ENCODE measurements around the gene SPRYD3.

The SPRYD3 gene

GRCh38 chr12:53074999-53075370, 4.2 kb downstream of the SPRYD3 start:
- Histone ChIP-seq H4K8ac (ENCODE audit: low read length) (no peak overlapping the region), H3K18ac (ENCODE audit: low read depth in 1 of 2, low read length in 2 of 2) (no peak overlapping the region), H3K23ac (ENCODE audit: low read length in 2 of 2) (no peak overlapping the region), H4K91ac (ENCODE audit: low read length) (no peak overlapping the region), H3K14ac (ENCODE audit: low read length in 2 of 2) (no peak overlapping the region), H3K4ac (ENCODE audit: low read depth in 1 of 2, low read length in 2 of 2) (no peak overlapping the region), H3K9ac (ENCODE audit: low read length) (no peak overlapping the region), H2BK12ac (ENCODE audit: low read length in 2 of 2) (no peak overlapping the region), H2BK5ac (ENCODE audit: low read depth, low read length, poor library complexity, severe bottlenecking) (no peak overlapping the region), H3K4me1 (ENCODE audit: control insufficient read depth, insufficient read depth, low read depth, low read length) (peaks cover 15% of the 10 kb centered on the region), H3K27me3 (ENCODE audit: control insufficient read depth in 1 of 2, insufficient read depth in 1 of 2, low read length in 2 of 2) (no peaks in the 10 kb centered on the region), H2BK120ac (ENCODE audit: low read depth, low read length) (no peak overlapping the region), H3K36me3 (ENCODE audit: control insufficient read depth in 1 of 2, insufficient read depth in 2 of 2, low read depth in 1 of 2, low read length in 2 of 2) (peaks cover 45 to 47% of the 10 kb centered on the region in 2 experiments), H3K79me1 (replicated peaks; ENCODE audit: low read length, poor library complexity, severe bottlenecking) (peaks cover 37% of the 10 kb centered on the region), H2AFZ (ENCODE audit: low read depth, low read length) (no peak overlapping the region), H2BK15ac (ENCODE audit: low read depth, poor library complexity, severe bottlenecking) (no peak overlapping the region), H2AK5ac (ENCODE audit: low read length, severe bottlenecking) (no peak overlapping the region), H3K4me2 (ENCODE audit: low read length, poor library complexity, severe bottlenecking) (no peak overlapping the region), H3K27ac (ENCODE audit: low read length, poor library complexity, severe bottlenecking) (no peak overlapping the region), H3K9me3 (ENCODE audit: control insufficient read depth, low read length) (no peaks in the 10 kb centered on the region), H3K4me3 (ENCODE audit: insufficient read depth in 1 of 2, low read depth in 1 of 2, low read length in 2 of 2) (no peak overlapping the region)
- no peak for DNase-seq
- WGBS = 96% methylated on average over 3 of the region's 3 CpGs

DNA sequence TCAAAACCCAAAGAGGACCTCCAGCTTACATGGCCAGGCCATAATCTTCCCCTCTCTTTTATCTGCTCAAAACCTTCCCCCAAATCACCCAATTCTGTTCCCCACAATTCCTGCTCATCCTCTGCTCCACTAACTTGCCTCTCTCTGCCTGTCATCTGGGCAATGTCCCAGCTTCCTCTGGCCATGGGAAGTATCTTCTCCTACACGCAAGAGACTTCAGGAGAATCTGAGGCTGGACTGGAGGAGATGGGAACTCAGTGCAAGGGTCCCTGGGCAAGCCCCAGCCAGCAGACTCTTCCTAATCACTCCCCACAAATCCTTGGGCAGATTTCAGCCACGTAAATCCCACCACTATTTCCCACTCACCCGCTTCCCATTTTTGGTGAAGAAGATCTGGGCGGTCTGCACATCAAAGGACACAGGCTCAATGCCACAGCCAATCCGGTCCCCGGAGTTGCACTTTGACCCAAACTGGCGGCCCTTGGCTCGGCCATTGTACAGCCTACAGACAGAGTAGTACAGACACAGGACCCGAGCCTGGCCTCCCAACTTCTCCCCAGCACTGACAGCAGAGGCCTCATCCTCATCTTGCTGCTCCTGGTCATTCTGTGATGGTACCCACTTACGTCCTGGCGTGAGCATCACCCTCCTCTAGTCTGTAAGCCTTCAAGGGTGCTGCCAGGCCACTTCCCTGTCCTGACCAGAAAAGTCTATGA, 4.7 kb downstream of the SPRYD3 start:
- H2BK15ac ChIP-seq (ENCODE audit: low read depth, poor library complexity, severe bottlenecking) = no peak overlapping the region
- no peaks in the 10 kb centered on the region for H3K9me3 ChIP-seq (ENCODE audit: control insufficient read depth, low read length)
- 98% methylated on average over 11 of the region's 11 CpGs for WGBS
- DNase-seq = no peak
- no peak overlapping the region for H2BK5ac ChIP-seq (ENCODE audit: low read depth, low read length, poor library complexity, severe bottlenecking)
- no peaks in the 10 kb centered on the region for H3K27me3 ChIP-seq (ENCODE audit: control insufficient read depth in 1 of 2, insufficient read depth in 1 of 2, low read length in 2 of 2)
- H4K8ac ChIP-seq (ENCODE audit: low read length) = no peak overlapping the region
- no peak overlapping the region for H3K14ac ChIP-seq (ENCODE audit: low read length in 2 of 2)
- peaks cover 15% of the 10 kb centered on the region for H3K4me1 ChIP-seq (ENCODE audit: control insufficient read depth, insufficient read depth, low read depth, low read length)
- no peak overlapping the region for H3K4me2 ChIP-seq (ENCODE audit: low read length, poor library complexity, severe bottlenecking)
- no peak overlapping the region for H2AFZ ChIP-seq (ENCODE audit: low read depth, low read length)
- no peak overlapping the region for H2BK120ac ChIP-seq (ENCODE audit: low read depth, low read length)
- peaks cover 47 to 50% of the 10 kb centered on the region in 2 experiments for H3K36me3 ChIP-seq (ENCODE audit: control insufficient read depth in 1 of 2, insufficient read depth in 2 of 2, low read depth in 1 of 2, low read length in 2 of 2)
- H4K91ac ChIP-seq (ENCODE audit: low read length) = no peak overlapping the region
- H2AK5ac ChIP-seq (ENCODE audit: low read length, severe bottlenecking) = no peak overlapping the region
- peak overlapping the region in 1 of 2 experiments; percentile 38 for H3K4me3 ChIP-seq (ENCODE audit: insufficient read depth in 1 of 2, low read depth in 1 of 2, low read length in 2 of 2)
- peak overlapping the region; percentile 56 for H3K9ac ChIP-seq (ENCODE audit: low read length)
- H3K79me1 ChIP-seq (replicated peaks; ENCODE audit: low read length, poor library complexity, severe bottlenecking) = peaks cover 37% of the 10 kb centered on the region
- H3K4ac ChIP-seq (ENCODE audit: low read depth in 1 of 2, low read length in 2 of 2) = no peak overlapping the region
- no peak overlapping the region for H3K23ac ChIP-seq (ENCODE audit: low read length in 2 of 2)
- H3K18ac ChIP-seq (ENCODE audit: low read depth in 1 of 2, low read length in 2 of 2) = no peak overlapping the region
- H3K27ac ChIP-seq (ENCODE audit: low read length, poor library complexity, severe bottlenecking) = no peak overlapping the region
- no peak overlapping the region for H2BK12ac ChIP-seq (ENCODE audit: low read length in 2 of 2)

DNA sequence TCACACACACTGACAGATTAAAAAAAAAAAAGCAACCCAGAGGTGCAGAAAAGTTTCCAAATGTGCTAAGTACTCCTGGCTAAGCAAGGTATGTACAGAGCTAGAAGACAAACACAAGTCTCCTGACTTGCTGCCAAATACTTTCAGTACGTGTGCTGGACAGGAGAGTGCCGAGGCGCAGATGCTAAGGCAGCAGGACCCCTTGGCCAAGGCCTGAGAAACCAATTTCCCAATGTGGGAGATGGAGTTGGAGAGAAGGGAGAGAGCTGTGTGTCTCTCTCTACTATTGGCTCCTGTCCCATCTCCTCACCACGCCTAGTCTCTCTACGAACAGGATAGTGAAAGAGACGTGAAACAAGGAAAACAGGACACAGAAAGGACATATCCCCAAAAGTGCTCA, 5.3 kb downstream of the SPRYD3 start:
- H3K9me3 ChIP-seq (ENCODE audit: control insufficient read depth, low read length) = no peaks in the 10 kb centered on the region
- no peak overlapping the region for H2AK5ac ChIP-seq (ENCODE audit: low read length, severe bottlenecking)
- no peak overlapping the region for H4K8ac ChIP-seq (ENCODE audit: low read length)
- peaks cover 47 to 54% of the 10 kb centered on the region in 2 experiments for H3K36me3 ChIP-seq (ENCODE audit: control insufficient read depth in 1 of 2, insufficient read depth in 2 of 2, low read depth in 1 of 2, low read length in 2 of 2)
- no peak overlapping the region for H3K18ac ChIP-seq (ENCODE audit: low read depth in 1 of 2, low read length in 2 of 2)
- peak overlapping the region in 1 of 2 experiments; percentile 38 for H3K4me3 ChIP-seq (ENCODE audit: insufficient read depth in 1 of 2, low read depth in 1 of 2, low read length in 2 of 2)
- no peak for DNase-seq
- no peak overlapping the region for H3K27ac ChIP-seq (ENCODE audit: low read length, poor library complexity, severe bottlenecking)
- peaks cover 37% of the 10 kb centered on the region for H3K79me1 ChIP-seq (replicated peaks; ENCODE audit: low read length, poor library complexity, severe bottlenecking)
- H3K14ac ChIP-seq (ENCODE audit: low read length in 2 of 2) = no peak overlapping the region
- H2BK5ac ChIP-seq (ENCODE audit: low read depth, low read length, poor library complexity, severe bottlenecking) = no peak overlapping the region
- no peak overlapping the region for H2BK12ac ChIP-seq (ENCODE audit: low read length in 2 of 2)
- H4K91ac ChIP-seq (ENCODE audit: low read length) = no peak overlapping the region
- H3K4me2 ChIP-seq (ENCODE audit: low read length, poor library complexity, severe bottlenecking) = no peak overlapping the region
- no peak overlapping the region for H2BK15ac ChIP-seq (ENCODE audit: low read depth, poor library complexity, severe bottlenecking)
- H3K9ac ChIP-seq (ENCODE audit: low read length) = peak overlapping the region; percentile 56
- no peak overlapping the region for H2AFZ ChIP-seq (ENCODE audit: low read depth, low read length)
- 95% methylated on average over 6 of the region's 6 CpGs for whole genome bisulfite sequencing
- H3K4me1 ChIP-seq (ENCODE audit: control insufficient read depth, insufficient read depth, low read depth, low read length) = peaks cover 15% of the 10 kb centered on the region
- no peak overlapping the region for H3K4ac ChIP-seq (ENCODE audit: low read depth in 1 of 2, low read length in 2 of 2)
- no peak overlapping the region for H3K23ac ChIP-seq (ENCODE audit: low read length in 2 of 2)
- H3K27me3 ChIP-seq (ENCODE audit: control insufficient read depth in 1 of 2, insufficient read depth in 1 of 2, low read length in 2 of 2) = no peaks in the 10 kb centered on the region
- no peak overlapping the region for H2BK120ac ChIP-seq (ENCODE audit: low read depth, low read length)

- Histone ChIP-seq H3K4me1 (ENCODE audit: control insufficient read depth, insufficient read depth, low read depth, low read length) (peaks cover 17% of the 10 kb centered on the region), H2AK5ac (ENCODE audit: low read length, severe bottlenecking) (no peak overlapping the region), H2BK5ac (ENCODE audit: low read depth, low read length, poor library complexity, severe bottlenecking) (no peak overlapping the region), H3K18ac (ENCODE audit: low read depth in 1 of 2, low read length in 2 of 2) (peak overlapping the region in 1 of 2 experiments; percentile 63), H3K23ac (ENCODE audit: low read length in 2 of 2) (no peak overlapping the region), H3K79me1 (replicated peaks; ENCODE audit: low read length, poor library complexity, severe bottlenecking) (peaks cover 28% of the 10 kb centered on the region), H2AFZ (ENCODE audit: low read depth, low read length) (no peak overlapping the region), H3K27ac (ENCODE audit: low read length, poor library complexity, severe bottlenecking) (no peak overlapping the region), H2BK15ac (ENCODE audit: low read depth, poor library complexity, severe bottlenecking) (peak overlapping the region; percentile 68), H4K8ac (ENCODE audit: low read length) (peak overlapping the region; percentile 12), H3K4ac (ENCODE audit: low read depth in 1 of 2, low read length in 2 of 2) (peak overlapping the region in 1 of 2 experiments; percentile 41), H3K9me3 (ENCODE audit: control insufficient read depth, low read length) (no peaks in the 10 kb centered on the region), H3K4me3 (ENCODE audit: insufficient read depth in 1 of 2, low read depth in 1 of 2, low read length in 2 of 2) (peak overlapping the region in 1 of 2 experiments; percentile 15), H4K91ac (ENCODE audit: low read length) (no peak overlapping the region), H2BK12ac (ENCODE audit: low read length in 2 of 2) (peak overlapping the region in 1 of 2 experiments; percentile 69), H3K4me2 (ENCODE audit: low read length, poor library complexity, severe bottlenecking) (no peak overlapping the region), H3K9ac (ENCODE audit: low read length) (peak overlapping the region; percentile 62), H3K36me3 (ENCODE audit: control insufficient read depth in 1 of 2, insufficient read depth in 2 of 2, low read depth in 1 of 2, low read length in 2 of 2) (peaks cover 40 to 64% of the 10 kb centered on the region in 2 experiments), H3K27me3 (ENCODE audit: control insufficient read depth in 1 of 2, insufficient read depth in 1 of 2, low read length in 2 of 2) (no peaks in the 10 kb centered on the region), H2BK120ac (ENCODE audit: low read depth, low read length) (no peak overlapping the region), H3K14ac (ENCODE audit: low read length in 2 of 2) (no peak overlapping the region)
- WGBS = 51% methylated on average over 10 of the region's 11 CpGs
- DNase-seq = no peak
These were observed 7.3 kb downstream of the SPRYD3 start for GRCh38 chr12:53071591-53072551.

Data from mesenchymal stem cell (in vitro differentiated cells and primary cell).